Neuron (in vitro differentiated cells): ENCODE data around the gene OAF.

Experiments
- H2AFZ ChIP-seq: one replicate; pipeline ENCODE4 v1.6.1; 2013; ENCODE audit warnings: low read depth, mild to moderate bottlenecking, inconsistent platforms, low read length, moderate library complexity
- H3K27me3 ChIP-seq: one replicate; pipeline ENCODE4 v1.6.1; 2013; ENCODE audit warnings: low read length; ENCODE audit not compliant: insufficient read depth
- H3K36me3 ChIP-seq: one replicate; pipeline ENCODE4 v1.6.1; 2013; ENCODE audit warnings: low read length; ENCODE audit not compliant: insufficient read depth
- H3K4me1 ChIP-seq: one replicate; pipeline ENCODE4 v1.6.1; 2013; ENCODE audit warnings: low read length; ENCODE audit not compliant: insufficient read depth
- H3K4me3 ChIP-seq: 2 replicates; pipeline ENCODE4 v1.5.1; 2013; ENCODE audit warnings: mild to moderate bottlenecking, low read length, moderate library complexity
- H3K9me3 ChIP-seq: one replicate; pipeline ENCODE4 v1.6.1; 2013; ENCODE audit warnings: low read length

Gene OAF

GRCh38 chr11:120210626-120211521, at the start of gene OAF:
OAF (plus strand) TSS chr11:120211032; CDS start chr11:120211280, 248 bp downstream.
- Histone ChIP-seq H3K27me3 (peaks cover 5% of the 10 kb centered on the region), H3K9me3 (no peaks in the 10 kb centered on the region), H3K4me1 (peaks cover 16% of the 10 kb centered on the region), H3K36me3 (no peaks in the 10 kb centered on the region), H3K4me3 (peak within 1 kb of the TSS; percentile 53), H2AFZ (peak within 1 kb of the TSS; percentile 80)

GRCh38 chr11:120167659-120168058, 43.2 kb upstream of the OAF start:
- no peak overlapping the region for H2AFZ ChIP-seq
- H3K4me1 ChIP-seq = no peaks in the 10 kb centered on the region
- H3K36me3 ChIP-seq = no peaks in the 10 kb centered on the region
- no peaks in the 10 kb centered on the region for H3K9me3 ChIP-seq
- H3K27me3 ChIP-seq = peaks cover 31% of the 10 kb centered on the region
- no peak overlapping the region for H3K4me3 ChIP-seq

- Histone ChIP-seq H3K36me3 (no peaks in the 10 kb centered on the region), H3K4me3 (no peak overlapping the region), H3K9me3 (no peaks in the 10 kb centered on the region), H3K27me3 (peaks cover 31% of the 10 kb centered on the region), H2AFZ (no peak overlapping the region), H3K4me1 (no peaks in the 10 kb centered on the region)
Measured at GRCh38 chr11:120168108-120168959, 42.5 kb upstream of the OAF start.

- Histone ChIP-seq H3K9me3 (no peaks in the 10 kb centered on the region), H3K27me3 (peaks cover 31% of the 10 kb centered on the region)
Measured at GRCh38 chr11:120168960-120169681, 41.7 kb upstream of the OAF start.

GRCh38 chr11:120169981-120170698, 40.7 kb upstream of the OAF start:
- H2AFZ ChIP-seq = no peak overlapping the region
- H3K27me3 ChIP-seq = peaks cover 31% of the 10 kb centered on the region
- H3K4me1 ChIP-seq = no peaks in the 10 kb centered on the region
- H3K36me3 ChIP-seq = no peaks in the 10 kb centered on the region
- no peak overlapping the region for H3K4me3 ChIP-seq
- no peaks in the 10 kb centered on the region for H3K9me3 ChIP-seq

More at GRCh38 chr11:120168960-120169681, 41.7 kb upstream of the OAF start:
- Histone ChIP-seq H3K4me3 (no peak overlapping the region), H3K36me3 (no peaks in the 10 kb centered on the region), H2AFZ (no peak overlapping the region), H3K4me1 (no peaks in the 10 kb centered on the region)

- Histone ChIP-seq H3K27me3 (peaks cover 31% of the 10 kb centered on the region), H3K9me3 (no peaks in the 10 kb centered on the region), H2AFZ (no peak overlapping the region), H3K4me3 (no peak overlapping the region), H3K36me3 (no peaks in the 10 kb centered on the region), H3K4me1 (no peaks in the 10 kb centered on the region)
Measured at GRCh38 chr11:120170741-120171261, 40.0 kb upstream of the OAF start.

- Histone ChIP-seq H3K27me3 (peaks cover 31% of the 10 kb centered on the region), H3K36me3 (no peaks in the 10 kb centered on the region), H3K9me3 (no peaks in the 10 kb centered on the region), H3K4me3 (no peak overlapping the region), H2AFZ (no peak overlapping the region), H3K4me1 (no peaks in the 10 kb centered on the region)
Measured at GRCh38 chr11:120172054-120172911, 38.5 kb upstream of the OAF start.

- H3K4me3 ChIP-seq = no peak overlapping the region
- H3K9me3 ChIP-seq = no peaks in the 10 kb centered on the region
- H2AFZ ChIP-seq = no peak overlapping the region
- no peaks in the 10 kb centered on the region for H3K4me1 ChIP-seq
- H3K27me3 ChIP-seq = peaks cover 27% of the 10 kb centered on the region
- no peaks in the 10 kb centered on the region for H3K36me3 ChIP-seq
Measured at GRCh38 chr11:120173019-120173705, 37.7 kb upstream of the OAF start.

GRCh38 chr11:120173807-120174206, 37.0 kb upstream of the OAF start:
- Histone ChIP-seq H3K4me3 (no peak overlapping the region), H3K36me3 (no peaks in the 10 kb centered on the region), H3K27me3 (peaks cover 21% of the 10 kb centered on the region), H3K4me1 (peaks cover 4% of the 10 kb centered on the region), H3K9me3 (no peaks in the 10 kb centered on the region), H2AFZ (no peak overlapping the region)

- no peak overlapping the region for H3K4me3 ChIP-seq
- no peaks in the 10 kb centered on the region for H3K9me3 ChIP-seq
- H3K4me1 ChIP-seq = peaks cover 13% of the 10 kb centered on the region
- H3K36me3 ChIP-seq = no peaks in the 10 kb centered on the region
- no peak overlapping the region for H2AFZ ChIP-seq
- peaks cover 13% of the 10 kb centered on the region for H3K27me3 ChIP-seq
Measured at GRCh38 chr11:120174866-120175265, 36.0 kb upstream of the OAF start.

- no peaks in the 10 kb centered on the region for H3K27me3 ChIP-seq
- H3K4me3 ChIP-seq = no peak overlapping the region
- no peaks in the 10 kb centered on the region for H3K9me3 ChIP-seq
- H3K36me3 ChIP-seq = no peaks in the 10 kb centered on the region
- no peak overlapping the region for H2AFZ ChIP-seq
- peaks cover 43% of the 10 kb centered on the region for H3K4me1 ChIP-seq
Measured at GRCh38 chr11:120178561-120179056, 32.2 kb upstream of the OAF start.
